Neural progenitor cell (in vitro differentiated cells): Measurements from ENCODE around the gene RFX3.

Experiments
- EZH2 ChIP-seq: fragments of 200-600 bp; sonication (generic); IDR thresholded peaks from 2 replicates; pipeline ENCODE4 v1.6.1; 2017; ENCODE audit warnings: antibody characterized with exemption, mild to moderate bottlenecking, moderate library complexity
- EZH2phosphoT487 ChIP-seq: fragments of 200-600 bp; sonication (generic); IDR thresholded peaks from 2 replicates; pipeline ENCODE4 v1.6.1; 2017; ENCODE audit warnings: antibody characterized with exemption
- TF ChIP-seq, protein P1 (sequence below): fragments of 200-600 bp; sonication (generic); IDR thresholded peaks from 2 replicates; pipeline ENCODE4 v1.5.1; 2017; ENCODE audit warnings: antibody characterized with exemption, mild to moderate bottlenecking

DNA sequence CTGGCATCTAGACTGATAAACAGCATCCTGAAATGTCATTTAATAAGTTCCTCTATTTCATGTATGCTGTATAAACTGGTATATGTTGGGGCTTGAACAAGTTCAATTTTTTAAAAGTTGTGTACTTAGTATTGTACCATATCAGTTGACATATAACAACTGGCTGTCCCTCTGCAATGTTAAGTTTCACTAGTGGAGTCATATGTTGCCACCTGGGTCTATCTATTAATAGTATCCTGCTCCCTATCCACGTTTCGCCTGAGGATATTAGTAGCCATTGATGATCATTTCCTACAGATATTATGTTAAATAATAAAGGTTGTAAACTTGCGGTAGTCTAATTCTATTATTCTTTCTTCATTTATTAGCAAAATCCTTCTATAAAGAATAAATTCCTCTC, 177.6 kb downstream of the RFX3 start:
- TF ChIP-seq EZH2phosphoT487 (no peak), EZH2 (no peak)
- TF ChIP-seq, protein P1, sequence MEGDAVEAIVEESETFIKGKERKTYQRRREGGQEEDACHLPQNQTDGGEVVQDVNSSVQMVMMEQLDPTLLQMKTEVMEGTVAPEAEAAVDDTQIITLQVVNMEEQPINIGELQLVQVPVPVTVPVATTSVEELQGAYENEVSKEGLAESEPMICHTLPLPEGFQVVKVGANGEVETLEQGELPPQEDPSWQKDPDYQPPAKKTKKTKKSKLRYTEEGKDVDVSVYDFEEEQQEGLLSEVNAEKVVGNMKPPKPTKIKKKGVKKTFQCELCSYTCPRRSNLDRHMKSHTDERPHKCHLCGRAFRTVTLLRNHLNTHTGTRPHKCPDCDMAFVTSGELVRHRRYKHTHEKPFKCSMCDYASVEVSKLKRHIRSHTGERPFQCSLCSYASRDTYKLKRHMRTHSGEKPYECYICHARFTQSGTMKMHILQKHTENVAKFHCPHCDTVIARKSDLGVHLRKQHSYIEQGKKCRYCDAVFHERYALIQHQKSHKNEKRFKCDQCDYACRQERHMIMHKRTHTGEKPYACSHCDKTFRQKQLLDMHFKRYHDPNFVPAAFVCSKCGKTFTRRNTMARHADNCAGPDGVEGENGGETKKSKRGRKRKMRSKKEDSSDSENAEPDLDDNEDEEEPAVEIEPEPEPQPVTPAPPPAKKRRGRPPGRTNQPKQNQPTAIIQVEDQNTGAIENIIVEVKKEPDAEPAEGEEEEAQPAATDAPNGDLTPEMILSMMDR = no peak
